Measurements from ENCODE around the gene CEL. TPM values are rescaled to one million over a fixed set of nuclear protein-coding genes. Genes with fewer than 3 reads are reported as not detected.

Gene CEL
- total RNA-seq, 1 donor from 2014 or later, result 3.5 TPM

GRCh38 chr9:133043449-133044035 lies 18.2 kb upstream of the CEL start:
- Mint-ChIP-seq H3K27ac (ENCODE audit: unreplicated experiment) (no peak overlapping the region), H3K4me1 (no peaks in the 10 kb centered on the region), H3K27me3 (ENCODE audit: low read depth) (no peaks in the 10 kb centered on the region), H3K36me3 (ENCODE audit: low read depth) (peaks cover 13% of the 10 kb centered on the region), H3K4me3 (no peak overlapping the region), H3K9me3 (no peaks in the 10 kb centered on the region)
- DNase-seq (ENCODE audit: low read depth, low spot score), result no peak
- TF ChIP-seq CTCF (conservative IDR thresholded peaks at IDR 0.05), result no peak

GRCh38 chr9:133044125-133044524 lies 17.7 kb upstream of the CEL start:
- TF ChIP-seq CTCF (conservative IDR thresholded peaks at IDR 0.05), result no peak
- peaks cover 13% of the 10 kb centered on the region for H3K36me3 Mint-ChIP-seq (ENCODE audit: low read depth)
- no peaks in the 10 kb centered on the region for H3K4me1 Mint-ChIP-seq
- DNase-seq (ENCODE audit: low read depth, low spot score), result no peak
- no peak overlapping the region for H3K27ac Mint-ChIP-seq (ENCODE audit: unreplicated experiment)
- no peaks in the 10 kb centered on the region for H3K27me3 Mint-ChIP-seq (ENCODE audit: low read depth)
- H3K9me3 Mint-ChIP-seq, result no peaks in the 10 kb centered on the region
- H3K4me3 Mint-ChIP-seq, result no peak overlapping the region

GRCh38 chr9:133044661-133045060 lies 17.1 kb upstream of the CEL start:
- Mint-ChIP-seq H3K4me1 (no peaks in the 10 kb centered on the region), H3K4me3 (no peak overlapping the region), H3K27ac (ENCODE audit: unreplicated experiment) (no peak overlapping the region), H3K9me3 (no peaks in the 10 kb centered on the region), H3K36me3 (ENCODE audit: low read depth) (peaks cover 13% of the 10 kb centered on the region), H3K27me3 (ENCODE audit: low read depth) (no peaks in the 10 kb centered on the region)
- no peak for TF ChIP-seq CTCF (conservative IDR thresholded peaks at IDR 0.05)
- no peak for DNase-seq (ENCODE audit: low read depth, low spot score)

- H3K36me3 Mint-ChIP-seq (ENCODE audit: low read depth), result peaks cover 13% of the 10 kb centered on the region
- no peaks in the 10 kb centered on the region for H3K9me3 Mint-ChIP-seq
- no peak for TF ChIP-seq CTCF (conservative IDR thresholded peaks at IDR 0.05)
- H3K27me3 Mint-ChIP-seq (ENCODE audit: low read depth), result no peaks in the 10 kb centered on the region
- no peak for DNase-seq (ENCODE audit: low read depth, low spot score)
- H3K27ac Mint-ChIP-seq (ENCODE audit: unreplicated experiment), result no peak overlapping the region
- H3K4me1 Mint-ChIP-seq, result no peaks in the 10 kb centered on the region
- no peak overlapping the region for H3K4me3 Mint-ChIP-seq
Measured at GRCh38 chr9:133045132-133045531, 16.6 kb upstream of the CEL start.

- no peaks in the 10 kb centered on the region for H3K9me3 Mint-ChIP-seq
- H3K4me3 Mint-ChIP-seq, result no peak overlapping the region
- no peak for TF ChIP-seq CTCF (conservative IDR thresholded peaks at IDR 0.05)
- peaks cover 10% of the 10 kb centered on the region for H3K36me3 Mint-ChIP-seq (ENCODE audit: low read depth)
- no peaks in the 10 kb centered on the region for H3K4me1 Mint-ChIP-seq
- DNase-seq (ENCODE audit: low read depth, low spot score), result no peak
- H3K27ac Mint-ChIP-seq (ENCODE audit: unreplicated experiment), result no peak overlapping the region
- no peaks in the 10 kb centered on the region for H3K27me3 Mint-ChIP-seq (ENCODE audit: low read depth)
Measured at GRCh38 chr9:133046196-133046899, 15.4 kb upstream of the CEL start.

All from neural crest cell (in vitro differentiated cells).